Stimulated activated CD4-positive, alpha-beta T cell treated with anti-CD3 and anti-CD28 coated beads, Interleukin-12 subunit alpha, Interleukin-12 subunit beta, amount 100 ng/mL, for 24 hours (primary cell): ENCODE results near the gene CACNA1H.
"Not testable (repeated sequence)": the region's sequence is repeated elsewhere in the genome, so short reads cannot be mapped to it uniquely, and the experiment has no call there.

ENCODE experiments used
- DNase-seq, 2 experiments: peaks; one replicate each; pipeline ENCODE4 v3.0.0-alpha.2; 2020; ENCODE audit warnings: low read depth in 2 of 2

CACNA1H gene

DNA sequence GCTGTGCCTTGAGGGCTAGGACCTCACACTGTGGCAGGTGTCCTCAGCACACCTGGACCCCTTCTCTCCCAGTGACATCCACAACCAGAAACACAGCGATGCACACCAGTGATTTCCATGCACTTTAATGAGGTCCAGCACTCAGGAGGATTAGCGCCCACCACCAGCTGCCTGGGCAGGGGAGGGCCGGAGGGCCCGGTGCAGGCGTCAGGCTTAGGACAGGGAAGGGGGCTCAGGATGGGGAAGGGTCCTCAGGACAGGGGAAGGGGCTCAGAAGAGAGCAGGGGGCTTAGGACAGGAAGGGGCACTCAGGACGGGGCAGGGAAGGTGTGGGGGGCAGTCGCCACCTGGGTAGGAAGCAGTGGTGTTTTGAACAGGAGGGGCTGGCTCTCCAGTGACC, 75.3 kb downstream of the CACNA1H start:
- DNase-seq: not testable (repeated sequence)

DNA sequence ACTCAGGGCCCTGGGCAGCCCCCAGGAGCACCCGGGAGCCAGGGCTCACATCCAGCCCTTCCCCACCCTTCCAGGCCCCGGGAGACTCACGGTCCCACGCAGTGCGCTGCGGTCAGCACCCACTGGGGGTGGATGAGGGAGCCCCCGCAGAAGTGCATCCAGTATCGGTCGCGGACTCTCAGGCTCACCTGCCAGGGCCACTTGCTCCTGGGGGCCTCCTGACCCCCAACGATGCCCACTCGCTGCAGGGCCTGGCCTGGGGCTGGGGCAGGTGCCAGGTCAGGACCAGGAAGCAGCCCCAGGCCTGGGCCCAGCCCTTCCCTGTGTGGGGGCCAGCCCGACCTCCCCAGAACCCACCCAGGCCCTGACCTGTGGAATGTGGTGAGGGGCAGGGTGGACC, 76.6 kb downstream of the CACNA1H start:
- DNase-seq: not testable (repeated sequence)

DNA sequence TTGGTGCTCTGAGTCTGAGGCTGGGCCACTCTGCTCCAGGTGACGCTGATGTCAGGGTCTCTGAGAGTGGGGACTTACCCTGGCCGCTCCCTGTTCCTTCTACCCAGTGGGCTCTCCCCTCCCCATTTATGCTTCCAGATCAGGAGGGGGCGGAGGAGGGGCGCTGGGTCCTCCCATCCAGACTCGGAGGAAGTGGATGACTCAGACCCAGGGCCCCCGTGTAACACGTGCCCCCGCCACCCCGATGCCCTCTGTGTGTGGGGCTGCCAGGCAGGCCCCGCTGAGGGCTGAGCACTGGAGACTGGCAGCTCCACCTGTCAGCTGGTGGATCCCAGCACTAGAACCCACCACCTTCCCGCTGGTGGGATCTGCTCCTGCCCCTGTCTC, 77.2 kb downstream of the CACNA1H start, which contains the start of gene TPSB2:
TPSB2 (minus strand) TSS at position 101 of the 387 bp plus-strand sequence. CDS start 233 bp downstream, outside the sequence.
- DNase-seq: not testable (repeated sequence)

DNA sequence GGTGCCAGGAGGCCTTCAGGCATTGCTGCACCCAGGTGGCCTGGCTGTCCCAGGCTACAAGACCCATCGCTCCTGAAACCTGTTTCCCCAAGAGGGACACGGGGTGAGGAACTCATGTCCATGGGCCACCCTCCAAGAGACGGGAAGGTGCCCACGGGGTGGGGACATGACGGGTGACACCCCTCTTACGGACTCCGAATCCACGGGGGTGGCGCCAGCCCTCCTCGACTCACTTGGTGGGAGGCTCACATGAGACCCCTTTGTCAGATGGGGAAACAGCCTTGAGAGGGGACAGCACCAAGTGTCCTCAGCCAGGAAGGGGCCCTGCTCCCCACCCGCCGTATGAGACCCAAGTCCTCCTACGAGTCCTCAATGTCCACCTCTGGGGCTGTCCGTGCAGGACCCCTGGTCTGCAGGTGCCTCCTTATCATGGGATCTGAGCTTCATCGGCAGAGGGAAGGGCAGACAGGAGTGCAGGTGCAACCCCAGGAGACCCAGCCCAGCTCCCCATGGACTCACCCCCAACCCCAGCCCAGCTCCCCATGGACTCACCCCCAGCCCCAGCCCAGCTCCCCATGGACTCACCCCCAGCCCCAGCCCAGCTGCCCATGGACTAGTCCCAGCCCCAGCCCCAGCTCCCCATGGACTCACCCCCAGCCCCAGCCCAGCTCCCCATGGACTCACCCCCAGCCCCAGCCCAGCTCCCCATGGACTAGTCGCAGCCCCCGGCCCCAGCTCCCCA, 77.7 kb downstream of the CACNA1H start:
- not testable (repeated sequence) for DNase-seq

DNA sequence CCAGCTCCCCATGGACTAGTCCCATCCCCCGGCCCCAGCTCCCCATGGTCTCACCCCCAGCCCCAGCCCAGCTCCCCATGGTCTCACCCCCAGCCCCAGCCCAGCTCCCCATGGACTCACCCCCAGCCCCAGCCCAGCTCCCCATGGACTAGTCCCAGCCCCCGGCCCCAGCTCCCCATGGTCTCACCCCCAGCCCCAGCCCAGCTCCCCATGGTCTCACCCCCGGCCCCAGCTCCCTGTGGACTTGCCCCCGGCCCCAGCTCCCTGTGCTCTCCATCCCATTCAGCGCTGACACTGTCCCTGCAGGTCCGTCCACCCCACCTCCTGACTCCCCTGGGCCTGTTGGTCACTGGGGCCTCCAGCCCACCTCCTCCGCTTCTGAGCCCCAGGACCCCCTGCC, 78.4 kb downstream of the CACNA1H start:
- not testable (repeated sequence) for DNase-seq

DNA sequence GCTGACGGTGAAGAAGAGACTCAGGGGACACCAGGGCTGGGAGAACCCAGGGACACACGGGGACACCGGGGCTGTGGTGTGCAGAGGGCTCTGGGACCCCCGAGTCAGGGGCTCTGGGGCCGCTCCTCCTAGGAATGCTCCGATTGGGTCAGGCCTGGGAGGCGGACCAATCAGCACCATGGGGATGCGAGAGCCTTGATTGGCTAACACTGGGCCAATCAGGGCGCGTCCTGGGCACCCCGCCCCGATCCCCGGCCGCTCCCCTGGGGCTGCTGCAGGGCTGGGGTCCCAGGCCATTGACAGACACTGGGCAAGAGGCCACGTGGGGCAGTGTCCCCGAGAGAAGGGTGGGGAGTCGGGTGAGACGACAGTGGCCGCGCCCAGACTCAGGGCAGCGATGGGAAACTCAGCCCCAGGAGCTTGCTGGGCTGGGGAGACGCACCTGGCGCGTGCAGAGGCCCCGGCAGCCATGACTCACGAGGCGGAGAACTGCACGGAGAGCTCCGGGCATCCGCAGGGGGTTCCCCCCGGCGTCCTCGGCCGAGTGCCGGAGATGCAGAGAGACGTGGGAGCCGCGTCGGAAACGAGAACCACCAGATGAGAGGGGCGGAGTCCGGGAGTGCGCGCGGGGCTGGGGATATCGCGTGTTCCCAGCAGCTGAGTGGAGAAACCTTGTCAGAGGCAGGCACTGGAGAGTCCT, 79.3 kb downstream of the CACNA1H start:
- DNase-seq: not testable (repeated sequence)

DNA sequence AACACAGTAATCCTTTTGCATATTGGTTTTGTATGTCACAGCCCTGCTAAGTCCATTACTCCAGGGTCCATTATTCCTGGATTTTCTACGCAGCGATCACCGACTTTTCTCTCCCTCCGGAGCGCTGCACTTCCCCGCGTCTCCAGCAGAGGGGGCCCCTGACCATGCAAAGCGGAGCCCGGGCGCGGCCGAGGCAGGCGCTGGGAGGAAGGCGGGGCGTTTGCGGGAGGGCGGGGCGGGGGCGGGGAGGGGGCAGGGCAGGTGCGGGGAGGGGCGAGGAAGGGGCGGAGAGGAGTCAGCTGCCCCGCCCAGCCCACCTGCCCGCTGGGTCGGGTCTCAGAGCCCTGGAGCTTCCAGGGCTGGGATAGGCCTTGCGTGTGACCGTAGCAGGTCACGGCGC, 83.8 kb downstream of the CACNA1H start:
- DNase-seq: not testable (repeated sequence)

DNA sequence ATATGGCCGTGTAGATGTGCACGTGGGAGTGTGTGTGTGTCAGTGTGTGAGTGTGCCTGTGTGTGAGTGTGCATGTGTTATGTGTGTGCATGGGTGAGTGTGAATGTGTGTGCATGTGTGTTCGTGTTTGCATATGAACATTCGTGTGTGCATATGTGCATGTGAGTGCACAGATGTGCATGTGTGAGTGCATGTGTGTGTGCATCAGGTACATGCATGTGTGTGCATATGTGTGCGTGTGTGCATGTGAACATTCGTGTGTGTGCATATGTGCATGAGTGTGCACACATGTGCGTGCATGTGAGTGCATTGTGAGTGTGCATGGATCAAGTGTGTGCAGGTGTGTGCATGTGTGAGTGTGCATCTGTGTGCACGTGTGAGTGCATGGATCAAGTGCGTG, 85.1 kb downstream of the CACNA1H start:
- no peak for DNase-seq

DNA sequence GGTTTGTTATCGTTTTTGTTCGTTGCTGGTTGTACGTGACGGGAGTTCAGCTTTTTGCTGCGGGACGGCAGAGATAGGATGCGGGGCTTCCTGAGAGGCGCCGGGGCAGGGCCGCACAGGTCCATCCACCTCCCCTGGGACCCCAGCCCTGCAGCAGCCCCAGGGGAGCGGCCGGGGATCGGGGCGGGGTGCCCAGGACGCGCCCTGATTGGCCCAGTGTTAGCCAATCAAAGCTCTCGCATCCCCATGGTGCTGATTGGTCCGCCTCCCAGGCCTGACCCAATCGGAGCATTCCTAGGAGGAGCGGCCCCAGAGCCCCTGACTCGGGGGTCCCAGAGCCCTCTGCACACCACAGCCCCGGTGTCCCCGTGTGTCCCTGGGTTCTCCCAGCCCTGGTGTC, 86.0 kb downstream of the CACNA1H start:
- DNase-seq: not testable (repeated sequence)

DNA sequence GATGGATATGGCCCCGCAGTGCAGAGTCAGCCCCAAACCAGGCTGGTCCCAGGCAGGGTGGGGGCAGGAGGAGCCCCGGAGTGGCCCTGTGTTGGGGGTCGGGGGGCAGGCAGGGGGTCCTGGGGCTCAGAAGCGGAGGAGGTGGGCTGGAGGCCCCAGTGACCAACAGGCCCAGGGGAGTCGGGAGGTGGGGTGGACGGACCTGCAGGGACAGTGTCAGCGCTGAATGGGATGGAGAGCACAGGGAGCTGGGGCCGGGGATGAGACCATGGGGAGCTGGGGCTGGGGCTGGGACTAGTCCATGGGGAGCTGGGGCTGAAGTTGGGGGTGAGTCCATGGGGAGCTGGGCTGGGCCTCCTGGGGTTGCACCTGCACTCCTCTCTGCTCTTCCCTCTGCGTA, 86.7 kb downstream of the CACNA1H start:
- not testable (repeated sequence) for DNase-seq

DNA sequence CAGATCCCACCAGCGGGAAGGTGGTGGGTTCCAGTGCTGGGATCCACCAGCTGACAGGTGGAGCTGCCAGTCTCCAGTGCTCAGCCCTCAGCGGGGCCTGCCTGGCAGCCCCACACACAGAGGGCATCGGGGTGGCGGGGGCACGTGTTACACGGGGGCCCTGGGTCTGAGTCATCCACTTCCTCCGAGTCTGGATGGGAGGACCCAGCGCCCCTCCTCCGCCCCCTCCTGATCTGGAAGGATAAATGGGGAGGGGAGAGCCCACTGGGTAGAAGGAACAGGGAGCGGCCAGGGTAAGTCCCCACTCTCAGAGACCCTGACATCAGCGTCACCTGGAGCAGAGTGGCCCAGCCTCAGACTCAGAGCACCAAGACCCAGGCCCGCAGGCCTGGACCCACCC, 87.5 kb downstream of the CACNA1H start, which contains the start of gene TPSAB1:
TPSAB1 (plus strand) TSS at position 270 of the 400 bp plus-strand sequence. CDS start 234 bp downstream, outside the sequence.
- not testable (repeated sequence) for DNase-seq

DNA sequence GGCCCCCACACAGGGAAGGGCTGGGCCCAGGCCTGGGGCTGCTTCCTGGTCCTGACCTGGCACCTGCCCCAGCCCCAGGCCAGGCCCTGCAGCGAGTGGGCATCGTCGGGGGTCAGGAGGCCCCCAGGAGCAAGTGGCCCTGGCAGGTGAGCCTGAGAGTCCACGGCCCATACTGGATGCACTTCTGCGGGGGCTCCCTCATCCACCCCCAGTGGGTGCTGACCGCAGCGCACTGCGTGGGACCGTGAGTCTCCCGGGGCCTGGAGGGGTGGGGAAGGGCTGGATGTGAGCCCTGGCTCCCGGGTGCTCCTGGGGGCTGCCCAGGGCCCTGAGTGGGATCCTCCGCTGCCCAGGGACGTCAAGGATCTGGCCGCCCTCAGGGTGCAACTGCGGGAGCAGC, 88.2 kb downstream of the CACNA1H start:
- not testable (repeated sequence) for DNase-seq

DNA sequence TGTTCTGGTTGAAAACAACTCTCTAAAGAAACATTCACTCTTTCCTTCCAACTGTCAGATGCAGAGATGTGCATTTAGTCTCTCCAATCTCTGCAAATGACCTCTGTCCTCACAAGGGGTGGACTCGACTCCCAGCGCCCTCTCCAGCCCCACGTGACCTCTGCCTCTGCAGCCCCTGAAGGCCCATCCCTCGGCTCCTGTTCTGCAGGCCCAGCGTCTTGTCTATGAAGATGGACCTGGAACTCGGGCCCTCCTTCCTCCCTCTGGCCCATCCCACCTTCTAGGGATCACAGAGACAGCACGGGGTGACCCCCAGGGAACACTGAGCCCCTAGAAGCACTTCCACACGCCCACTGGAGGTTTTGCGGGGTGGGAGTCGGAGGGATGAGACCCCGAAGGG, 90.5 kb downstream of the CACNA1H start:
- not testable (repeated sequence) for DNase-seq

DNA sequence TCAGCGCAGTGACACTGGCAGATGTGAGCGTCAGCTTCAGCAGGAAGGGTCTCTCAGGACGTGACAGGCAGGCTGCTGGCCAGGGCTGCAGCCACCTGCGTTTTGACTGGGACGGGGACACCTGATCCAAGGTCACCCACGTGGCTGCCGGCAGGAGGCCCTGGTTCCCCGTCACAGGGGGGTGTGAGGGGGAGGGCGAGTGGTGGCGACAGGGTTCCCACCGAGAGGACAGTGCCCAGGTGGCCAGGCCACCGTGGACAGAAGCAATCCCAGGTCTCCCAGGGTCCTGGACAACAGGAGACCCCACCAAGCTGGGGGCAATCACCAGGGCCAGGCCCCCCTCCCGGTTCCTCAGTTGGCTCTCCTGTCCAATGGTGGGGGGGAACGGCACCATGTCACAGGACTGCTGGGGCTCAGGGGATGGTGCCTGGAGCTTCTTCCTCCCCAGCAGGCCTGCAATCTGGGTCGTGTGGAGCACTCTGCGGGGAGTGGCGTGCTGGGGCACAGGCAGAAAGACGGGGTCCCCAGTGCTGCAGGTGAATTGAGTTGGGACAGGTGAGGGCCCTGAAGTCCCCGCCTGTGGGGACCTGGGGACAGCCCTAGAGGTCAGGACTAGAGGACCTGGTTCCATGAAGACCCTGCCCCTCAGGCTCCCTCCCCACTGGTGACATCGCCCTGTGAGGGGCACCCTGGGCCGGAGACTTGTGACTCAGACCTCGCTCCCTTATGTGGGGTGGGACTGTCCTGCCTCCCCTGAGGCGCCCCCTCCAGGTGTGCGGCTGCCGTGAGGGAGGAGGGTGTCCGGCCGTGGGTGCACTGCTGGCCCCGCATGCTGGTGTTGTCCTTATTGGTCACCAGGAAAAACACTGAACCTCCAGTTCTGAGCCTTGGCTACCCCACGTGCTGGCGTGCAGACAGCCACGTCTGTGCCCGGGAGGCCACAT, 91.3 kb downstream of the CACNA1H start:
- DNase-seq: not testable (repeated sequence)

DNA sequence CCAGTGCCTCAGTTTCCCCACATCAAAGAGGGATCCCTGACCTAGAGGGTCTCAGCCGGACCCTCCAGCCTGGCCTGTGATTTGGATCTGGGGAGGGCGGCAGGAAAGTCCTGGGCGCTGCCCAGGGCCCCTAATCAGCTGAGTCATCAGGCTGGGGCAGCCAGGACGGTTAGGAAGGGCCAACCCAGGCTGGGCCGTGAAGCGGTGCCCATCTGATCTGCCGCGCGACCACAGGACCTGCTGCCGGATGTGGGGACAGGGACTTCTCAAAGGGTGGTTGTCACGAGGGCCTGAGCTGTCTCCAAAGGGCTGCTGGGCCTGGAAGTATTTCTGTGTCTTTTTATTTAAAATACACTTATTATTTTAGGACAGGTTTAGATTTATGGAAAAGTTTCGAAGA, 92.0 kb downstream of the CACNA1H start:
- no peak for DNase-seq

DNA sequence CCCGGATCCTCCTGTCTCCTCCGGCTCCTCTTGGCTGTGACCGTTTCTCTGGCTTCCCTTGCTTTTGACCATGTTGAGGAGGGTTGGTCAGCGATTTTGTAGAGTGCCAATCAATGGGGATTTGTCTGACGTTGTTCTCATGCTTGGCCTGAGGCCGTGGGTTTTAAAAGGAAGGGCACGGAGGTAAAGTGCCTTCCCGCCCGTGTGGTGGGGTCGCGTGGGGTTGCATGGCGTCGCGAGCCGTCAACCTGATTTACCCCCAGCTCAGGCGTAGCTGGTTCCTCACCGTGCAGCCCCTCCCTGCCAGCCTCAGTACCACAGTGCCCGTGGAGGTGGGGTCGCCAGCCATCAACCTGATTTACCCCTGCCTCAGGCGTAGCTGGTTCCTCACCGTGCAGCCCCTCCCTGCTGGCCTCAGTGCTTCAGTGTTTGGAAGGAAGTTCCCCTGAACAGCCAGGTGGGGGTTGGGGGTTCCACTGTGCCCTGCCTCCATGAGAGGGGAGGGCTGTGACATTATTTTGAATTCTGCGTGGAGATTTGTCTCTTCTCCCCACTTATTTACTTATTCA, 92.6 kb downstream of the CACNA1H start:
- DNase-seq: no peak

DNA sequence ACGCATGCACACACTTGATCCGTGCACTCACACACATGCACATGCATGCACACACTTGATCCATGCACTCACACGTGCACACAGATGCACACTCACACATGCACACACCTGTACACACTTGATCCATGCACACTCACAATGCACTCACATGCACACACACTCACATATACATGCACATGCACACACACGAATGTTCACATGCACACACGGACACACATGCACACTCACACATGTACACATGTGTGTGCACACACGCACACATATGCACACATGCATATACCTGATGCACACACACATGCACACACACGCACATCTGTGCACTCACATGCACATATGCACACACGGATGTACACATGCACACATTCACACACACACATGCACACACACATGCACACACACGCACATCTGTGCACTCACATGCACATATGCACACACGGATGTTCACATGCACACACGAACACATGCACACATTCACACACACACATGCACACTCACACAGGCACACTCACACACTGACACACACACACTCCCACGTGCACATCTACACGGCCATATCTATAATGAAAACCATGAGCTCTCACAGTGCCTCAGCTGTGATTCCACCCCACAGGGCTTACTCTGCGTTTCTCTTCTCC, 95.1 kb downstream of the CACNA1H start:
- not testable (repeated sequence) for DNase-seq

DNA sequence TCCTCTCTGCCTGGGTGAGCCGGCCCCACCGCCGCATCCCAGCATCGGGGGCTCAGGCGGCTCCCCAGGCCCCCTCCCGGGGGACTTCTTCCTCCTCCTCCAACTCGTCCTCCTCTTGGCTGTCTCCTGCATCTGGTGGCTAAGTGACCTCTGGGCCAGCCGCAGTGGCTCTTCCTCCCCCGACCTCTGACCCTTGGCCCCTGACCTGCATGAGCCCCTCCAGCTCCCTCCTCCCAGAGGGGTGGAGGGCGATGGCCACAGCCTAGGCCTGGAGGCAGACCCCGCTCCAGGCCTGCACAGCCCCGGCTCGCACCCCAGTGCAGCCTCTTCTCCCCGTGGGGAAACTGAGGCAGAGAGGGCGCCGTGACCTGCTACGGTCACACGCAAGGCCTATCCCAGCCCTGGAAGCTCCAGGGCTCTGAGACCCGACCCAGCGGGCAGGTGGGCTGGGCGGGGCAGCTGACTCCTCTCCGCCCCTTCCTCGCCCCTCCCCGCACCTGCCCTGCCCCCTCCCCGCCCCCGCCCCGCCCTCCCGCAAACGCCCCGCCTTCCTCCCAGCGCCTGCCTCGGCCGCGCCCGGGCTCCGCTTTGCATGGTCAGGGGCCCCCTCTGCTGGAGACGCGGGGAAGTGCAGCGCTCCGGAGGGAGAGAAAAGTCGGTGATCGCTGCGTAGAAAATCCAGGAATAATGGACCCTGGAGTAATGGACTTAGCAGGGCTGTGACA, 96.3 kb downstream of the CACNA1H start:
- not testable (repeated sequence) for DNase-seq

DNA sequence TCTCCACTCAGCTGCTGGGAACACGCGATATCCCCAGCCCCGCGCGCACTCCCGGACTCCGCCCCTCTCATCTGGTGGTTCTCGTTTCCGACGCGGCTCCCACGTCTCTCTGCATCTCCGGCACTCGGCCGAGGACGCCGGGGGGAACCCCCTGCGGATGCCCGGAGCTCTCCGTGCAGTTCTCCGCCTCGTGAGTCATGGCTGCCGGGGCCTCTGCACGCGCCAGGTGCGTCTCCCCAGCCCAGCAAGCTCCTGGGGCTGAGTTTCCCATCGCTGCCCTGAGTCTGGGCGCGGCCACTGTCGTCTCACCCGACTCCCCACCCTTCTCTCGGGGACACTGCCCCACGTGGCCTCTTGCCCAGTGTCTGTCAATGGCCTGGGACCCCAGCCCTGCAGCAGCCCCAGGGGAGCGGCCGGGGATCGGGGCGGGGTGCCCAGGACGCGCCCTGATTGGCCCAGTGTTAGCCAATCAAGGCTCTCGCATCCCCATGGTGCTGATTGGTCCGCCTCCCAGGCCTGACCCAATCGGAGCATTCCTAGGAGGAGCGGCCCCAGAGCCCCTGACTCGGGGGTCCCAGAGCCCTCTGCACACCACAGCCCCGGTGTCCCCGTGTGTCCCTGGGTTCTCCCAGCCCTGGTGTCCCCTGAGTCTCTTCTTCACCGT, 100.9 kb downstream of the CACNA1H start:
- DNase-seq: not testable (repeated sequence)

DNA sequence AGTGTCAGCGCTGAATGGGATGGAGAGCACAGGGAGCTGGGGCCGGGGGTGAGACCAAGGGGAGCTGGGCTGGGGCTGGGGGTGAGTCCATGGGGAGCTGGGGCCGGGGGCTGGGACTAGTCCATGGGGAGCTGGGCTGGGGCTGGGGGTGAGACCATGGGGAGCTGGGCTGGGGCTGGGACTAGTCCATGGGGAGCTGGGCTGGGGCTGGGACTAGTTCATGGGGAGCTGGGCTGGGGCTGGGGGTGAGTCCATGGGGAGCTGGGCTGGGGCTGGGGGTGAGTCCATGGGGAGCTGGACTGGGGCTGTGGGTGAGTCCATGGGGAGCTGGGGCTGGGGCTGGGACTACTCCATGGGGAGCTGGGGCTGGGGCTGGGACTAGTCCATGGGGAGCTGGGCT, 101.9 kb downstream of the CACNA1H start:
- not testable (repeated sequence) for DNase-seq
